Activated naive CD8-positive, alpha-beta T cell treated with anti-CD3 and anti-CD28 coated beads, Interleukin-2, amount 10 ng/mL, durations not matched to agents 7 days and 5 days (primary cell): ENCODE measurements around the gene SCYGR6. TPM values are rescaled to one million over a fixed set of nuclear protein-coding genes. Genes with fewer than 3 reads are reported as not detected.

ENCODE experiments used
- ATAC-seq: fragments of 150-1000 bp; cut with Tn5 transposase; one replicate; pipeline ENCODE4 v1.10.0; 2021; ENCODE audit warnings: low read depth, moderate library complexity
- POLR2A ChIA-PET: fragments of 350-600 bp; sonication (Branson Sonifier 250); formaldehyde crosslinking; loops from one replicate; lab custom pipeline; 2021; ENCODE audit warnings: antibody characterized with exemption; lab: Charles Lee
- DNase-seq: peaks from one replicate; pipeline ENCODE4 v3.0.0; 2021
- H3K27ac Mint-ChIP-seq: one replicate; pipeline ENCODE4 v1.8.0; 2022; ENCODE audit warnings: mild to moderate bottlenecking, mixed read lengths
- H3K27me3 Mint-ChIP-seq: one replicate; pipeline ENCODE4 v1.8.0; 2022; ENCODE audit warnings: mild to moderate bottlenecking, moderate library complexity, mixed read lengths
- H3K36me3 Mint-ChIP-seq: one replicate; pipeline ENCODE4 v1.8.0; 2021; ENCODE audit warnings: mild to moderate bottlenecking, mixed read lengths
- H3K4me1 Mint-ChIP-seq: one replicate; pipeline ENCODE4 v1.8.0; 2021; ENCODE audit warnings: mixed read lengths
- H3K4me3 Mint-ChIP-seq: one replicate; pipeline ENCODE4 v1.8.0; 2022; ENCODE audit warnings: mild to moderate bottlenecking, moderate library complexity, mixed read lengths
- H3K9me3 Mint-ChIP-seq: one replicate; pipeline ENCODE4 v1.8.0; 2021; ENCODE audit warnings: mixed read lengths
- total RNA-seq, 2 experiments: library from RNA; stranded (reverse); gene quantifications; one replicate each; pipeline ENCODE4 v1.2.3, GENCODE V29; 2021

The SCYGR6 gene
- total RNA-seq, 2 experiments from 2014 or later, result not detected

DNA sequence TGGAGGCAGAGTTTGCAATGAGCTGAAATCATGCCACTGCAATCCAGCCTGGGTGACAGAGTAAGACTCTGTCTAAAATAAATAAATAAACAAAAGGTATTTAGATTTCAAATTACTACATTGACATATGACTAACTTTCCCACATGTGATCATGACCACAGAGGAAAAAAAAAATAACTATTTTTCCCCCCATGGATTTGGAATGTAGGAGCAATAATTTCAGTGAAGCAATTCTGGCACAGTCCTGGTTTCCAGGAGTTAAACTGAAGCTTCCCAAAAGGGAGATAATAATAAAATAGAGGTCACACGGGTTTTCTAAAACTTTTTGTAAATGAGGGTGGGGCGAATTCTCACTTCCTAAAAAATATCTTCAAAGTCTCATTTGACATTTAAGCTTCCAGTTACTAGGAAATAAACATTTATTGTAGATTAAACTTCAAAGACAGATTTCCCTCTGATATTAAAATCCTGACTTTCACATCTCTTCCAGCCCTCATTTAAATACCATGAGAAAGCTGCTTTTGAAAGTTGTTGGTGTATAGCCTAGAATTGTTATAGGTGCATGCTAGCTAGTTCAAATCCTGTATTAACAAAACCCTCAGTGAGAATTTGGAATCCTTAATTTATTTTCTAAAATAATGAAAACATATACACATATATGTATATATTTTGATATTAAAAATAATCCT, 27.4 kb downstream of the SCYGR6 start:
- Mint-ChIP-seq H3K36me3 (no peaks in the 10 kb centered on the region), H3K27ac (no peak overlapping the region), H3K4me1 (no peaks in the 10 kb centered on the region), H3K27me3 (peaks cover 14% of the 10 kb centered on the region), H3K9me3 (no peaks in the 10 kb centered on the region), H3K4me3 (no peak overlapping the region)
- DNase-seq (no peak), ATAC-seq (no peak)
- POLR2A ChIA-PET, result no interaction called here

DNA sequence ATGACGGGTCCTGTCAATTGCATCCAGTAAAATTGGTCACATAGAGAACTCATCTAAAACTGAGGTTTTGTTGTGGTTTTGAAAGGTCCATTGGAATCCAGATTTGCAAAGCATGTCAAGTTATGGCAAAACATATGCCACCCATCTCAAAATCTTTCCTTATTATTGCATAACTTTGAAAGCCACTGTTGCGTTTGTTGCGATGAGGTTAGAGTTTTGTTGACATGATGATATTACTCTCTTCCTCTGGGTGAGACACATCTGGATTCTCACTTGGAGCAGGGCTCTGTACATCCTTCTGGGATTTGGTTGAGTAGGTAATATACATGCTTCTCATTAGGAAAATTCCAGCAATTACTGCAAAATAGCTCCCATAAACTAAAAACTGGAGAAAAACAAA, 37.4 kb downstream of the SCYGR6 start:
- POLR2A ChIA-PET, result no interaction called here
- H3K4me1 Mint-ChIP-seq, result no peaks in the 10 kb centered on the region
- DNase-seq, result no peak
- no peak overlapping the region for H3K27ac Mint-ChIP-seq
- peaks cover 17% of the 10 kb centered on the region for H3K27me3 Mint-ChIP-seq
- H3K4me3 Mint-ChIP-seq, result no peak overlapping the region
- ATAC-seq, result no peak
- no peaks in the 10 kb centered on the region for H3K36me3 Mint-ChIP-seq
- no peaks in the 10 kb centered on the region for H3K9me3 Mint-ChIP-seq

DNA sequence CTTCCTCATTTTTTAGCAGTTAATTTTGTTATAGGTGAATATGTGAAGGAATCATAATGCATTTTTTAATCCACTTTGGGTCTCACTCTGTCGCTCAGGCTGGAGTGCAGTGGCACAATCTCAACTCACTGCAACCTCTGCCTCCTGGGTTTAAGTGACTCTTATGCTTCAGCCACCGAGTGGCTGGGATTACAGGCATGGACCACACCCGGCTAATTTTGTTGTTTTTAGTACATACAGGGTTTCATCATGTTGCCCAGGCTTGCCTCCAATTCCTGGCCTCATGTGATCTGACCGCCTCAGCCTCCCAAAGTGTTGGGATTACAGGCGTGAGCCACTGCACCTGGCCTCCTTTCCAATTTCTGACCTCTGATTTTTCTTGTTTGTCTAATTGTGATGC, 40.3 kb downstream of the SCYGR6 start:
- Mint-ChIP-seq H3K9me3 (peaks cover 1% of the 10 kb centered on the region), H3K4me1 (no peaks in the 10 kb centered on the region), H3K36me3 (no peaks in the 10 kb centered on the region), H3K27ac (no peak overlapping the region), H3K4me3 (no peak overlapping the region), H3K27me3 (peaks cover 6% of the 10 kb centered on the region)
- POLR2A ChIA-PET, result no interaction called here
- no peak for ATAC-seq
- no peak for DNase-seq

DNA sequence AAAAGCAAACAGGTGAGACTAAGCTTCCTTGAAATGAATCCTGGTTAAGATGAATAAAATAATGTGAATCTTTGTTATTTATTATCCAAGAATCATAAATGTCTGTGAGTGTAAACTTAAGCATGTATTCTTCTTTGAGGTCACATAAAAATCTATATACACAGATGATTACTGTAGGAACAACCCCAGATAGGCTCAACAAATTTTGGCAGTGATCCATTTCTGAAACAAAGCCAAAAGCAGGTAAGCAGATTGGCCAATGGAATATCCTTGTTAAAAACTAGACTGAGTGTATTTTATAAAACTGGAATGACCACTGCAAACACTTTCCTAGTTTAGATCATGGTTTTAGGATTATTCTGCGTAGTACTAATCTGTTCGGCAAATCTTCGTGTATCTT, 46.6 kb downstream of the SCYGR6 start:
- H3K4me3 Mint-ChIP-seq, result no peak overlapping the region
- H3K36me3 Mint-ChIP-seq, result no peaks in the 10 kb centered on the region
- H3K27me3 Mint-ChIP-seq, result no peaks in the 10 kb centered on the region
- peaks cover 3% of the 10 kb centered on the region for H3K9me3 Mint-ChIP-seq
- no peak for DNase-seq
- POLR2A ChIA-PET, result no interaction called here
- no peak for ATAC-seq
- no peak overlapping the region for H3K27ac Mint-ChIP-seq
- no peaks in the 10 kb centered on the region for H3K4me1 Mint-ChIP-seq

DNA sequence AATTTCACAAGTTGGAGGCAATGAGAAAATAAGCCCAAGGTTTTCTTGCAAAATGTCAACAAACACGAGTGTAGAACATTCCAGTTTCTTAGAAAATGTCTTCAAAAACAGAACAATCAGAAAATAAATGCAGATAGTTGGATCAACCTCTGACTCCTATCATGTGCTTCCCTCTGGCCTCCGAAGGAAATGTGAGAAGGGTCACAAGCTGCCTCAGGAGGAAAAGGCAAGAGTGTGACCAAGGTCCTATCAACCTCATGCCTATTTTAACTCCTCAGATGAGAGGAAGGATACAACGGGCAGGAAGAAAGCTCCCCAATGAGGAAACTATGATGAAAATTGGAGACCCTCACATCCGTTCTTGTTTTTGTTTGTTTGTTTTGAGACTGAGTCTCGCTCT, 50.1 kb downstream of the SCYGR6 start:
- Mint-ChIP-seq H3K9me3 (peaks cover 3% of the 10 kb centered on the region), H3K27ac (no peak overlapping the region), H3K4me1 (no peaks in the 10 kb centered on the region), H3K36me3 (no peaks in the 10 kb centered on the region), H3K4me3 (no peak overlapping the region), H3K27me3 (no peaks in the 10 kb centered on the region)
- no peak for DNase-seq
- POLR2A ChIA-PET, result no interaction called here
- no peak for ATAC-seq

Other genes starting within 250 kb of the SCYGR6 start
- not detected for gene SCYGR2, start 125.9 kb downstream of the SCYGR6 start, total RNA-seq
- not detected for gene SCYGR3, start 109.9 kb downstream of the SCYGR6 start, total RNA-seq
- gene SCYGR4, start 107.3 kb downstream of the SCYGR6 start, total RNA-seq, result not detected
- not detected for gene SCYGR5, start 58.0 kb downstream of the SCYGR6 start, total RNA-seq
- gene SLC19A3, start 6.7 kb downstream of the SCYGR6 start, total RNA-seq, result not detected
- not detected for gene SCYGR7, start 3.6 kb upstream of the SCYGR6 start, total RNA-seq
- gene SCYGR8, start 21.1 kb upstream of the SCYGR6 start, total RNA-seq, result not detected
- gene CCL20, start 89.1 kb upstream of the SCYGR6 start, total RNA-seq, result not detected
- not detected for gene DAW1, start 146.9 kb upstream of the SCYGR6 start, total RNA-seq